ENCODE data around the gene CORO1C.
A peak's percentile ranks its signal among the peaks of the same experiment; 100 is the strongest.
"Not testable (repeated sequence)": the region's sequence is repeated elsewhere in the genome, so short reads cannot be mapped to it uniquely, and the experiment has no call there.

Gene CORO1C

DNA sequence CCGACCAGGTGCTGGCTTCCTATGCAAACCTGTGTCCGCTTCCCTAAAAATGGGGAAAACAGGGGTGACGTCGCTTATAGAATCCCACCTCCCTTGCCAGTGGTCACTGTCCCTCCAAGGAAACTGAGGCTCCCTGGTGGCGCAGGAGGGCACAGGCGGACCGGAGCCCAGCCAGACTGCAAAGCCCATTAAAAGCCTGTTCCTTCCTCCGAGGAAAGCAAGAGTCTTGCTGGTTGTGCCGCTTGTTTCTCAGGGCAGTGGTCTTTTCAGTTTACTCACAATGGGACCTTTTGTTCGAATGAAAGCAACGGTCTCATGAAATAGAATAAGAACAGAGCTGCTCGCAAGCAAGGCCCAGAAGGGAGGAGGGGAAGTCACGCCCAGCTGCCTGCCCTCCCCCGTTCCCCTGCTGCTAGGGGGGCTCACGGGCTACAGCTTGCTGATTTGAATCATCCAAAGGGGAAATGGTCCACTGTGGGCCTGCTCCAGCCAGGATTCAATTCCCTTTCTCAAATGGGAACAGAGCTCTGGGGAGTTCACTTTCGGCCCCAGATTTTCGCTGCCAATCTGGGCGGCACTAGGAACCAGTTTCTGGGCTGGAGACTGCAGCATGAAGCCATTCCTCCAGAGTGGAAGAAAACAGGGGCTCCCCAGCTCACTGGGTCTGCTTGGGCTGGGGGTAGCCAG lies 93.0 kb downstream of the CORO1C start:
- DNase-seq (ENCODE audit: low read depth in 4 of 4, low spot score in 1 of 4) = no peak

DNA sequence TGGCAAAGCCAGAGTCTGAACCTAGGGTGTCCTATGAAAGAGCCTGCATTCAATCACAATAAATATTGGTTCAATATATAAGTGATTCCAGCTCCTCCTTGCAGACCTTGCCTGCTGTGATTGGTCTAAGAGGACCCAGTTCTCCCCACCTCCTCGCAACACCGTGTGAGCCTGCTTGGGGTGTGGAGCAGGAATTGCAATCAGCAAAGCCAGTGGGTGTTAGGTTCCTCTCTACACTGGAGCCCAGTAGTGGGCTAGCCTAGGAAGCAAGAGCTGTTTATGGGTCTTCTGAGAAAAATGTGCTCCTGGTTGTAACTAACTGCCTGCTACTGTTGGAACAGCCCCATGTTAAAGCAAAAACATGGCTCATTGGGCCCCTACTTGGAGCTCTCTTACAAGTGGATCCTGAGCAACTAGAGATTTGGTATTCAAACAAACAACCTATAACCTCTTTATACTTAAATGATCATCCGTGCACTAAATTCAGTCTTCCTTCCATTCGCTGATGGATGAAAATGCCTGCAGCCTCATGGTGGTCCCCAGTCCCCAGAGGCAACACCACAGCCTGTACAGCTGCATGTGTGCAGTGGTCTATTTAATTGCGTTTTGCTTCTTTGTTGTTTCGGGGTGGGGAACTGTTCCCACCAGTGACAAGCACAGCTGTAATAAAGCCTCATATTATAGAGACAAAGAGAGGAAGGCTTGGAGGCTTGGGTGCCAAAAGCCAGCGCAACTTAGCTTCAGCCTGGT lies 93.9 kb downstream of the CORO1C start:
- no peak for DNase-seq (ENCODE audit: low read depth in 4 of 4, low spot score in 1 of 4)

DNA sequence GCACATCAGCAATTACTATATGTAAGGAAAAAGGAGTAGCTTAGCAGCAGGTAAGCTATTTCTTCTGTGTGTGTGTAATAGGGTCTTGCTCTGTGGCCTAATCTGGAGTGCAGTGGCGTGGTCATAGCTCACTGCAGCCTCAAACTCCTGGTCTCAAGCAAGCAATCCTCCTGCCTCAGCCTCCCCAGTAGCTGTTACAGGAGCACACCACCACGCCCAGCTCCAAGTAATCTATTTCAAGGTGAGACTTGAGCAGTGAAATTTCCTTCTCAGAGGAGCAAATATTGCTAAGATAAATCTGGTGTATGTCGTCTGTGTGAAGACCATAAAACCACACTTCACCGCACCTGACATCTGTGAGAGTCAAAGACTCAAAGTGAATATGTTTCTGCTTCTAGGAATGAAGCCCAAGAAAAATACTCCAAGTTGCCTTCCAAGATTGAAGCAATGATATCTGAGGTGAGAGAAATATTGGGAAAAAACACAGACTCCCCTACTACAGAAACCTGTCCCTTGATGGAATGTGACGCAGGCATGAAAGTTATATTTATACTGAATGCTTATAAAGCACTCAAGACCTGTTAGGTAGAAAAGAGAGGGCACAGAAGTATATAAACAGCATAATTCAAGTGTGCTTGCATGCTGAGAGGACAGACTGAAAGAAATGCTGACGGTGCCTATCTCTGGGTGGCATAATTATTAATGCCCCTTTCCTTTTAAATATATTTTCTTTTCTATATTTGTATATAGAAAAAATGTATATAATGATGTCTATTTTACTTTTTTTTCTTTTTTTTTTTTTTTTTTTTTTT lies 95.1 kb downstream of the CORO1C start:
- no peak for DNase-seq (ENCODE audit: low read depth in 4 of 4, low spot score in 1 of 4)

DNA sequence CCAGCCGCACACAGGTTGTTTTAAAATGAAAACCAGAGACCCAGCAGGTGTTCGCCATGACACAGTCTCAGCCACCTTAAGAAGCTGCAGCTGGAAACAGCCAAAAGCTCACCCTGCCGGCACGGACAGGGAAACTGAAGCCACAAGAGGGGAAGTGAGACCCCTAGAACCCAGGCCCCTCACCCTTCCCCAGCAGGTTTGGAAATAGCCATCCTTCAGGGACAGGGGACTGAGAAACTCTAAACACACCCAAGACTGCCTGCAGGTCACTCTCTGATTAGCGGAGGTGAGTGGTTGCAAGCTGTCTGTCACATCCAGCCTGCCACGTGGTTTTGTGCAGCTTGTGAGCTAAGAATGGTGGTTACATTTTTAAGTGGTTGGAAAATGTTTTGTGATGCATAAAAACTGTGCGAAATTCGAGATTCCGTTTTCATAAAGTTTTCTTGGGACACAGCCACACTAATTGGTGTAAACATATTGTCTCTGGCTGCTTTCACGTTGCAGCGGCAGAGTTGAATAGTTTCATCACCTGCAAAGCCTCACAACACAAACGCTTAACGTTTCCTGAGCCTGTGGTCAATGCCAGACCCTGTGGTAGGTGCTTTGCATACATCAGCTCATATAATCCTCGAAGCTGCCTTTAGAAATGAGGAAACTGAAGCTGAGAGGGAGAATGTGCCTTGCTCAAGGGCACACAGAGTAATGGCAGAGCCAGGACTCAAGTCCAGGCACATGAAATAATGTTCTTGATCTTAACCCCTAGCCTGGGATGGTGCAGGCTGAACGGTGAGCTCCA lies 95.9 kb downstream of the CORO1C start:
- DNase-seq (ENCODE audit: low read depth in 4 of 4, low spot score in 1 of 4) = no peak

DNA sequence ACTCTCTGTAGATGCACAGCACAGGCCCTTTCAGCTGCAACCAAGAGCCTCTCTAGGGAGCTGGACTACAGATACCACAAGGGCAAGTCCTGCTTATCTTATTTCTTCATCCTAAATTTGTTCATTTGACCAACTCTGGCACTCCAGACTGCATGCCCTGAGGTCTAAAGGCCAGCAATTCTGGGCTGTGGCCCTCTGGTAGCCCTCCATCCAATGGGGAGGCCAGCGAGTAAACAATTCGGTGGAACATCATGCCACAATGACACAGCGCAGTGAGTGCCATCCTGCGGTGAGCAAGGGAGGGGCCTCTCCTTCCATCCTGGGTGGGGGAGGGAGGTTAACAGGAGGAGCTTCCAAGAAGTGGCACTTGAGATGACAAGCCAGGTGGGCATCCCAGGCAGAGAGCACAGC lies 97.0 kb downstream of the CORO1C start:
- DNase-seq (ENCODE audit: low read depth in 4 of 4, low spot score in 1 of 4) = no peak

DNA sequence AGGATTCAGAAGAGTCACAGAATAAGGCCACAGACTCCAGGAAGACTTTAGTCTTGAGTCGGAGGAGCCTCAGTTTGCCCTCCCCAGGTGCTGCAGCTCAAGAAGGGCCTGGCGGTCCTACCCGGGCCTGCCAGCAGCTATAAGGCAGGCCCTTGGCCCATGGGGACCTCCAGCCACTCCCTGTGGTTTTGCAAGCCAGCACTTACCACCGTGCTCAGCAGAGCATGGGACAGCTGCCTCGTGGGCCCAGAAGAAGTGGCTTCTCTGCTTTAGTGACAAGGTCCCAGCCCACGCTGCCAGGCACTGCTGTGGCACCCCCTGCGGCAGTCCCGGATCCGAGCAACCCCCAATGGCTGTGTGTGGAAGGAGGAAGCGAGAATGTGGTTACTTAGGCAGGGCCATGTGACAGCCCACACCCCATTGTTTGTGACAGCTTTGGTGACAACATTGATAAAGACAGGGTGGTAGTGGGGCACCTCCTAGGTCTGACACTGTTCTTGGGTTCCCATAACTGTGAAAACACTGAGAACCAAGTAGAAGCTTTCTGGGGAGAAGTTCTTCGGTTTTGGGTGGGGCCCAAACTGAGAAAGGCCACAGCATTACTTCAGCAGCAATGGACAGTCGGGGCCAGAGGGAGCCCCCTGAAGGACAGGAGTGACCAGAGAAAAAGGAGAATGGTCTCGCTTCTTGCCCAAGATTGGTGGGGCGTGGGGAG lies 97.6 kb downstream of the CORO1C start, which contains the start of gene SELPLG:
Gene SELPLG, minus strand, starts transcription at position 361 of the 715 bp plus-strand sequence. CDS start 9,587 bp downstream, outside the sequence.
- peak in 3 of 4 experiments; percentile 42 to 66 (median 65) for DNase-seq (ENCODE audit: low read depth in 4 of 4, low spot score in 1 of 4)

DNA sequence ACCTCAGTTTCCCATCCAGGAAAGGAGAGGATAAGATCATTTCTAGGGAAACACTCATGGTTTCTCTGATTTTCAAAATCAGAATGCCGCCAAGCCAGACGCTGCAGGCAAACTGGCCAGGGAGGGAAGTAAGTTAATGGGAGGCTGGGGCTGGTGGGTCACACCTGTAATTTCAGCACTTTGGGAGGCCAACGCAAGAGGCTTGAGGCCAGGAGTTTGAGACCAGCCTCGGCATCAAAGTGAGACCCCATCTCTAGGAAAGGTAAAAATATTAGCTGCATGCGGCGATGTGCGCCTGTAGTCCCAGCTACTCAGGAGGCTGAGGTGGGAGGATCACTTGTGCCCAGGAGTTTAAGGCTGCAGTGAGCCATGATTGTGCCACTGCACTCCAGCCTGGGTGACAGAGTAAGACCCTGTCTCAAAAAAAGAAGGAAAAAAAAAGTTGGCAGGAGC lies 98.2 kb downstream of the CORO1C start:
- DNase-seq (ENCODE audit: low read depth in 4 of 4, low spot score in 1 of 4) = no peak

DNA sequence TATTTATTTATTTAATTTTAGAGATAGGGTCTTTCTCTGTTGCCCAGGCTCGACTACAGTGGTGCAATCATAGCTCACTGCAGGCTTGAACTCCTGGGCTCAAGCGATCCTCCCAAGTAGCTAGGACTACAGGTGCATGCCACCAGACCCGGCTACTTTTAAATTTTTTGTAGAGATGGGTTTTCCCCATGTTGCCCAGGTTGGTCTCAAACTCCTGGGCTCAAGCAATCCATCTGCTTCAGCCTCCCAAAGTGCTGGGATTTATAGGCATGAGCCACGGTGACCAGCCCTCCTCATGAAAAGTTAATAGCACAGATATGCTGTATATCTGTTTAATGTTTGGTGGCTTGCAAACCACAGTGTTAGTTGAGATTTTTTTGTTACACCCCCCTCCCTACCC lies 100.1 kb downstream of the CORO1C start:
- DNase-seq (ENCODE audit: low read depth in 4 of 4, low spot score in 1 of 4) = not testable (repeated sequence)

DNA sequence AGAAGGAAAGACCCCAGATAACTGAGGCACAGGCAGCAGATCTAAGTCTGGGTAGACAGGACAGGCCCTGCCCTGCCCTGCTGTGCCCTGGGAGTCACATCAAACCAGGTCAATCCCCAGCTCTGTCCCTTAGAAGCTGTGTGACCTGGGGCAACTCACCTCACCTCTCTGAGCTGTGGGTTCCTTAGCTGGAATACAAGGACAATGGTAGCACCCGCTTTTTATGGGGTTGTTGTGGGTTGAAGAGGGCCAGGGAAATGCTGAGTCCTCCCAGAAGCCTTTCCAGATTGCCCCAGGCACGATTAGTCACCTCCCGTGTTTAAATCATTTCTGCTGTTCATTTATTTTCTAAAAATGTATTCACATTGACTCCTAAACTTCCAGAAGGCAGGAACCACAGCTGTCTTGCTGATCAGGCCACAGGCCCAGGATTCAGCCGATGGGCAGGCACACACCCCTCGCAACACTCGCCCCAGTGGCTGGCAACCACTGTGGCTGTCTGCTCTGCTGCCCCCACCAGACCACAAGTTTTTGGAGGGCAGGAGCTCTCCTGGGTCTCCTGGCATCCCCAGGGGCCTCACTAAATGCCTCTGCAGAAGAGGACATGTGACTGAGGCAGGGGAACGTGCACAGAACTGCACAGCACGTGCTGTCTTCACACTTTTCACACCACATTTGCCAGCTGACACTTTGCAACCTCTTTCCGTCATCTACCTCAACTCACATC lies 100.7 kb downstream of the CORO1C start:
- DNase-seq (ENCODE audit: low read depth in 4 of 4, low spot score in 1 of 4) = no peak

DNA sequence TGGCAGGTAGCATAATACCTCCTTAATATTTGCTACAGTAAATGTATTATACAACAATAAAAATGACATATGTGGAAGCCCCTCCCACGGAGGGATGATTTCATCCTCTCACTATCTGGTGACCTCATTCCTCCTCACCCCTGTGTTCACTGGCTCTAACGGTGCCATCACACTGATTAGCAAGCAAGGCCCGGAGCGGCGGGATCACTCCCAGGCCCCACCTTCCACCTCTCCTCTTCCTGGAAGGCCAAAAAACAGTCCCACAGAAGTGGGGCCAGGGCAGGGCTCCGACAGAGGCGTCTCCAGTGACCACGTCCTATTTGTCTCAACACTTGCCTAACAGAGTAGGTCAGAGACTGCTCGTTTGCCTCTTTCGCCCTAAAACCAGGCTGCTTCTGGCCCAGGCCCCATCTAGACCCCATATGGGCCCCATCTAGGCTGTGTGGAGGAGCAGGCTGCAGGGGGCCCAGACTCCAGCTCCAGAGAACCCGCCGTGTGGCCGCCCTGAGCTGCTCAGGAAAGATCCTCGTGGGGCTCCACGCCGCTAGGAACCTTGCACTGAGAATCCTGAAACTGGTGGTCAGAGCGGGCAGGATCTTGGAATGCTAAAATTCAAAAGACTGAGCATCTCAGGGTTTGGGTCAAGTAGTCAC lies 101.4 kb downstream of the CORO1C start:
- no peak for DNase-seq (ENCODE audit: low read depth in 4 of 4, low spot score in 1 of 4)

DNA sequence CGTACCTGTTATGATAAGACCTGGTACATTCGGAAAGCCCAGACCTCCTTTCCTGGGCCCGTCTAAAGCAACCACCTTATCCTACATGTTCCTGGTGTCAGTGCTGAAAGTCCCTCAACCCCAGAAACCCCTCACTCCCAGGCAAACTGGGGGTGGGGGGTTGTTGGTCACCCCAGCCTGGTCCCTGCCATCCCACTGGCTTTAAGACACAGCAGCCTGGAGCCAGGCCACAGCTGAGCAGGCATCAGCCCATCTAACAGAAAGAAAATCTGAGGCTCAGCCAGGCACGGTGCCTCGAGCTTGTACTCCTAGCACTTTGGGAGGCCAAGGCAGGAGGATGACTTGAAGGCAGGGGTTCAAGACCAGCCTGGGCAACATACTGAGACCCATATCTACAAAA lies 102.2 kb downstream of the CORO1C start:
- no peak for DNase-seq (ENCODE audit: low read depth in 4 of 4, low spot score in 1 of 4)

DNA sequence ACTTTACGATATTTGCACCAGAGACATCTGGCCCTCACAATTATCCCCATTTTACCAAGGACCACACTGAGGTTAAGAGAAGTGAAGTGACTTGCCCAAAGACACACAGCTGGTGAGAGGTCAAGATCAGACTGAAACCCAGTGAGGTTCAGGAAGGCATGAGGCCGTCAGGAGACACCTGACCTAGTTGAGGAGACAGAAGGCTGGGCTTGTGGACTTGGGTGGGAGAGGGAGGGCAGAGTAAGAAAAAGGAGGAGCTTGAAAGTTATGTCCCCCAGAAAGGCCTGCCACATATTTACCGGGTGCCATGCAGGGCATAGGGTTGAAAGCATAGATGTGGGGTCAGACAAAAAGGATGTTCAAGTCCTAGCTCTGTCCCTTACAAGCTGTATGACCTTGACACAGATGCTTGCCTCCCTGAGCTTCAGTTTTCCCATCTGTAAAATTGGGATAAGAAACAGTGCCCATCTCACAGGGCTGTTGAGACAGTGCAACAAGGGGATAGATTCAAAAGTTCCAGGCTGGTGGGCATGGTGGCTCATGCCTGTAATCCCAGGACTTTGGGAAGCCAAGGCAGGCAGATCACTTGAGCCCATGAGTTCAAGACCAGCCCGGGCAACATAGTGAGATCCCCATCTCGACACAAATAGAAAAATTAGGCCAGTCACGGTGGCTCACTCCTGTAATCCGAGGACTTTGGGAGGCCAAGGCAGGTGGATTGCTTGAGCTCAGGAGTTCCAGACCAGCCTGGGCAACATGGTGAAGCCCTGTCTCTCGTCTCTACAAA lies 104.0 kb downstream of the CORO1C start:
- no peak for DNase-seq (ENCODE audit: low read depth in 4 of 4, low spot score in 1 of 4)

DNA sequence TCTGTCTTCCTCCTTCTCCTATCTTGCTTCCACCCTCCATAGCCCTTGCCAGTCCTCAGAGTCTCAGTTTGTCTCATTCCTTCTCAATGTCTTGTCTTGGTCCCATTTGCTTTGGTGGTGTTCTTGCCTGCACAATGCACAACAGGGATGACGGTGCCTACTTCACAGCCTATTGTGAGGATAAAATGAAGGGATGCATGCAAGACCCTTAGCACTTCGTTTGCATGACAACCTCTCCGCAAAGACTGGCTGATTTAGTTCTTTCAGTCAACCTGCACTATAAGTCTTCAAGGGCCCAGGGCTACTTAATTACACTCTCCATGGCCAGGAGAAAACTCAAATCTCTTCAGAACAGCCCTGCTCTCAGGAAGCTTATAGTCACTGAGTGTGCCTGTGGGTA lies 106.1 kb downstream of the CORO1C start:
- DNase-seq (ENCODE audit: low read depth in 4 of 4, low spot score in 1 of 4) = no peak

DNA sequence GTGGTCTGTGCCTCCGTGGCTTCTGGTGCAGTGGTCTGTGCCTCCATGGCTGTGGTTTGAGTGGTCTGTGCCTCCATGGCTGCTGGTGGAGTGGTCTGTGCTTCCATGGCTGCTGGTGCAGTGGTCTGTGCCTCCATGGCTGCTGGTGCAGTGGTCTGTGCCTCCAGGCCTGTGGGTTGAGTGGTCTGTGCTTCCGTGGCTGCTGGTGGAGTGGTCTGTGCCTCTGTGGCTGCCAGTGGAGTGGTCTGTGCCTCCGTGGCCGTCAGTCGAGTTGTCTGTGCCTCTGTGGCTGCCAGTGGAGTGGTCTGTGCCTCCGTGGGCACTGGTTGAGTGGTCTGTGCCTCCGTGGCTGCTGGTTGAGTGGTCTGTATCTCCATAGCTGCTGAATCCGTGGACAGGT lies 107.7 kb downstream of the CORO1C start:
- no peak for DNase-seq (ENCODE audit: low read depth in 4 of 4, low spot score in 1 of 4)

DNA sequence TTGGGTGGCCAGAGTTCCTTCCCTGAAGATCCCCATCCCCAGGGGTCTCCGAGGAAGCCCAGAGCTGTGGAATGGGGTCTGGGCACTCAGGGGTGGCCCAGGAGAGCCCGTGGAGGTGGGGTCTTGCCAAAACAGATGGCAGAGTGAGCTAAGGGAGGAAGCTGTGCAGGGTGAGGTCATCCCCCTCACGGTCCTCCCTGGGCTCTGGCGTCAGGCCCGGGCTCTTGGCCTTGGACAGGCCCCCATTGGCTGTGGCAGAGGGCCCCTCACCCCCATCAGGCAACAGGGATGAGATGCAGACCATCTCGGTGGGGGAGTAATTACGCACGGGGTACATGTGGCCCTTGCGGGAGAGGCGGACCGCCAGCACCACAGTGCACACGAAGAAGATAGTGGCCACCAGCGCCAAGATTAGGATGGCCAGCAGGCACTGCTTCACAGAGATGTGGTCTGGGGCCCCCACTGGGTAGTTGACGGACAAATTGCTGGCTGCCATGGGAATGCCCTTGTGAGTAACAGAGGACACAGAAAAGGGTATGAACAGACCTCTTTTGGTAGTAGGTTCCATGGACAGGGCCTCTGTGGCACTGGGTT lies 108.3 kb downstream of the CORO1C start:
- no peak for DNase-seq (ENCODE audit: low read depth in 4 of 4, low spot score in 1 of 4)

DNA sequence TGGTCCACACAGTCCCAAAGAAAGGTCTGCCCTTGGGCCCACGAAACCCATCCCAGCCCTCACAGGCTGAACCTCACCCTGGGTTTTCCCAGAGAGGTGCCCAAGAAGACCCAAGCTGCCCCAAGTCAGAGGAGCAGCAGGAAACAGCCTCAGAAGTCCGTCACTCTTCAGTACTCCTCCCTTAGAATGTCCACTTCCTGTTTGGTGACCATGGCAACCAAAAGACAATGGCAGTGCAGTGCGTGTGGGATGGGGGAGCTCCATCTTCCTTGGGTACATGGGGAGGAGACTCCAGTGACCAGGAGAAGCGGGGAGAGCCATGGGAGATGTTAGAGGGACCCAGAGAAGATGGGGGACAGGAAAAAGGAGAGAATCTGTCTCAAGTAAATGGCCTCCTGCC lies 108.9 kb downstream of the CORO1C start:
- DNase-seq (ENCODE audit: low read depth in 4 of 4, low spot score in 1 of 4) = no peak

DNA sequence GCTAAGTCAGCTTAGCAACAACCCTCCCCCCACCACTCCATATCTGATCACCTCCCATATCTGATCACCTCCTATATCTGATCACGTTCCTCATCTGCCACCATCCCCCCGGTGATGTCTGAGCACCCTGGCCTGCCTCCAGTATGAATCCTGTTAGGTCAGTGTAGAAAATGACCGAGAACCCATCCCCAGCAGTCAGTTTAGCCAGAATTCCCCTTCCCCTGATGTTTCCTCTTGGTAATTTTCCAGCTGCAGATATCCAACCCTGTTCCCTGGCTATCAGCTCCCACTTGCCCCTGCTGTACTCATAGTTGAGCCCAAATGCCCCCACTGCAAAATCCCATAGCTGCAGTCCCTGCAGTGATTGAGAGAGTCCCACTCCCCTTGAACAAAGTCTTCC lies 110.2 kb downstream of the CORO1C start:
- no peak for DNase-seq (ENCODE audit: low read depth in 4 of 4, low spot score in 1 of 4)

Data from stimulated activated CD4-positive, alpha-beta T cell treated with anti-CD3 and anti-CD28 coated beads, Interleukin-1b, Interleukin-23, amount 100 ng/mL, for 24 hours (primary cell).